ENCODE data around the gene CLCN3. TPM values are rescaled to one million over a fixed set of nuclear protein-coding genes. Genes with fewer than 3 reads are reported as not detected.

Gene CLCN3
- total and polyA plus RNA-seq, 9 of the 15 experiments (the other 6 are each of a cell fraction or from before 2014, with no cell fraction given), result 12.7 to 60.6 (median 38.5) TPM

GRCh38 chr4:169659716-169660670, 39.6 kb downstream of the CLCN3 start (continued):
- TF ChIP-seq TRIM28 (IDR thresholded peaks at IDR 0.05) (no peak), ZSCAN29 (IDR thresholded peaks at IDR 0.05) (no peak), NCOA2 (IDR thresholded peaks at IDR 0.05; ENCODE audit: partially characterized antibody in 2 of 2) (no peak), ZNF584 (CRISPR knock-in tag; IDR thresholded peaks at IDR 0.05; ENCODE audit: low read depth) (peak; percentile 79; the same call in 1 of the 2 replicates), ZNF699 (CRISPR knock-in tag; IDR thresholded peaks at IDR 0.05; ENCODE audit: insufficient replicate concordance) (no peak), KLF13 (tag; IDR thresholded peaks at IDR 0.05; ENCODE audit: borderline replicate concordance, low read depth) (no peak), ZNF212 (CRISPR knock-in tag; IDR thresholded peaks at IDR 0.05) (no peak), RERE (CRISPR knock-in tag; IDR thresholded peaks at IDR 0.05; ENCODE audit: borderline replicate concordance) (no peak), CEBPG (CRISPR knock-in tag; IDR thresholded peaks at IDR 0.05) (peak; percentile 94), CEBPG (tag; conservative IDR thresholded peaks at IDR 0.05 in 1 of 2, IDR thresholded peaks at IDR 0.05 in 1 of 2) (peak; percentile 95 to 96), TAL1 (IDR thresholded peaks at IDR 0.05) (0 out of 2 replicates have a peak, but pooled peaks have one; percentile 17), ZC3H4 (CRISPR knock-in tag; IDR thresholded peaks at IDR 0.05; ENCODE audit: borderline replicate concordance) (no peak), POLR2AphosphoS2 (IDR thresholded peaks at IDR 0.05; ENCODE audit: low read length) (peak; percentile 78; the same call in 1 of the 2 replicates), ELK1 (CRISPR knock-in tag; IDR thresholded peaks at IDR 0.05) (no peak), HOXB6 (CRISPR knock-in tag; IDR thresholded peaks at IDR 0.05; ENCODE audit: borderline replicate concordance) (no peak), MLX (CRISPR knock-in tag; conservative IDR thresholded peaks at IDR 0.05) (no peak), ETV5 (CRISPR knock-in tag; IDR thresholded peaks at IDR 0.05; ENCODE audit: low read depth) (no peak), SRF (CRISPR knock-in tag; IDR thresholded peaks at IDR 0.05) (no peak), ZNF586 (CRISPR knock-in tag; conservative IDR thresholded peaks at IDR 0.05) (no peak)

Measured in K562 (cell line).